Ectodermal cell (in vitro differentiated cells): ENCODE data around the gene RABGAP1L.

Experiments used
- H3K27ac ChIP-seq: 2 replicates; pipeline ENCODE4 v1.7.0; 2013; ENCODE audit warnings: mild to moderate bottlenecking, low read depth, low read length; ENCODE audit not compliant: insufficient read depth, poor library complexity, severe bottlenecking
- H3K27me3 ChIP-seq: 2 replicates; pipeline ENCODE4 v1.7.0; 2013; ENCODE audit warnings: mild to moderate bottlenecking, low read length; ENCODE audit not compliant: insufficient read depth, control insufficient read depth, poor library complexity, severe bottlenecking
- H3K36me3 ChIP-seq: one replicate; pipeline ENCODE4 v1.7.0; 2013; ENCODE audit warnings: low read length; ENCODE audit not compliant: control insufficient read depth, insufficient read depth
- H3K4me1 ChIP-seq: one replicate; pipeline ENCODE4 v1.7.0; 2013; ENCODE audit warnings: low read length; ENCODE audit not compliant: control insufficient read depth, insufficient read depth
- H3K4me3 ChIP-seq: 2 replicates; pipeline ENCODE4 v1.7.0; 2013; ENCODE audit warnings: low read depth, low read length, control low read depth; ENCODE audit not compliant: insufficient read depth
- H3K9me3 ChIP-seq: 2 replicates; pipeline ENCODE4 v1.7.0; 2013; ENCODE audit warnings: mild to moderate bottlenecking, low read length, moderate library complexity; ENCODE audit not compliant: control insufficient read depth
- WGBS, 2 experiments: methylation state at CpG; one replicate each; pipeline ENCODE4 v1.1.7; 2013; ENCODE audit warnings: missing lambda C conversion rate in 2 of 2; 5-methylcytosine and 5-hydroxymethylcytosine counted together

Gene RABGAP1L

DNA sequence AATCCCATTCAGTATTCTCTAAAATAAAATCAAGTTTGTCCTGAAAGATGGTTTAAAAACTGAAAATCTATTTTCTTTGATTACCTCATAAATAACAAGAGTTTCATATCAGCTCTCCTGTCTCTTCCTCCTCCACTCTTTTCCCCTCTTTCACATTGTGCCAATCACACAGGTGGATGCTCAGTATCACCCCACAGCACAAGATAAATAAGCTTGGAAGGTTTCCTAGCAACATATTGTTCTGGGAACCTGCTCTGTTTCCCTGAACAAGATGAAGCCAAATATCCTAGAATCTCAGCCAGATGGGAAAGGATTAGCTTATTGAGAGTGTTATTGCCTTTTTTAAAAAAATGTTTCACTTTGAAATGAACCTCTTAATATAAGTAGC lies 794.7 kb downstream of the RABGAP1L start:
- peaks cover 13% of the 10 kb centered on the region for H3K4me1 ChIP-seq
- no peak overlapping the region for H3K4me3 ChIP-seq
- no peaks in the 10 kb centered on the region for H3K9me3 ChIP-seq
- no peak overlapping the region for H3K27ac ChIP-seq
- H3K27me3 ChIP-seq, result no peaks in the 10 kb centered on the region
- no peaks in the 10 kb centered on the region for H3K36me3 ChIP-seq

- Histone ChIP-seq H3K9me3 (no peaks in the 10 kb centered on the region), H3K27me3 (no peaks in the 10 kb centered on the region)
- WGBS, 2 experiments, result 93 to 95% methylated on average over 2 to 3 of the region's 3 CpGs
Observed at GRCh38 chr1:174954671-174955669, 795.6 kb downstream of the RABGAP1L start.

GRCh38 chr1:174956086-174956485 lies 796.8 kb downstream of the RABGAP1L start:
- Histone ChIP-seq H3K9me3 (no peaks in the 10 kb centered on the region), H3K4me1 (peaks cover 13% of the 10 kb centered on the region), H3K27ac (no peak overlapping the region), H3K27me3 (no peaks in the 10 kb centered on the region), H3K4me3 (no peak overlapping the region), H3K36me3 (no peaks in the 10 kb centered on the region)
- 96 to 97% methylated on average over 2 to 3 of the region's 3 CpGs for WGBS, 2 experiments

More at GRCh38 chr1:174954671-174955669, 795.6 kb downstream of the RABGAP1L start:
- peak overlapping the region; percentile 8 for H3K27ac ChIP-seq
- H3K36me3 ChIP-seq, result no peaks in the 10 kb centered on the region
- H3K4me1 ChIP-seq, result peaks cover 13% of the 10 kb centered on the region
- H3K4me3 ChIP-seq, result no peak overlapping the region

DNA sequence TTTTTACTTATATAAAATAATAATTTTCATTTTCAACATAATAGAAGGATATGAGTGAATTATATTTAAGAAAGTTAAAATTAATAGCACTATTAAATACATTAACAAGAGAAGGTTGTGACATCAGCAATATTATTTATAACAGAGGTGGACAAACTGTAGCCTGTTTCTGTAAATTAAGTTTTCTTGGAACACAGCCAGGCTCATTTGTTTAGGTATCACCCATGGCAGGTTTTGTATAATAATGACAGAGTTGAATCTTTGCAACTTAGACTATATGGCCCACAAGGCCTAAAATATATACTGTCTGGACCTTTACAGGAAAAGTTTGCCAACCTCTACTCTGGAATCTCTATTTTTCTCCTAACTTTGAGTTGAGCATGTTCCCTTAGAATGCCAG lies 797.7 kb downstream of the RABGAP1L start:
- H3K9me3 ChIP-seq, result no peaks in the 10 kb centered on the region

DNA sequence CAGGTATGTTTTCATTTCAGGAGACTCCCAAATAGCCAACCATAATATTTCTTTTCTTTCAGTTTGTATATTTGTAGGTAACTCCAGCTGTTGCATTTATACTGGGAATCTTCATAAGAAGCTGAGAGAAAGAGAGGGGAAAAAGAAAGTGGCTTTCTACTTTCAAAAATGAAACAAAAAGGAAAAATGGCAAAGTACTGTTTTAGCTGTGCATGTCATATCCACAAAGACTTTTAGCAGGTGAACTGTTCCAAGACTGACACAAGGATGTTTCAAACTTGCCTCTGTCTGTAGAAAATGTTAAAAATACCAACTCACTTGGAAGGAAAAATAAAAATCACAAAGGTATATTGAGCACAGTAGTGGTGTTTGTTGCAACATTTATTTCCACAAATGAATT lies 798.5 kb downstream of the RABGAP1L start:
- Histone ChIP-seq H3K27ac (no peak overlapping the region), H3K9me3 (no peaks in the 10 kb centered on the region), H3K36me3 (no peaks in the 10 kb centered on the region), H3K27me3 (no peaks in the 10 kb centered on the region), H3K4me3 (no peak overlapping the region), H3K4me1 (peaks cover 13% of the 10 kb centered on the region)

More for the DNA sequence above, 797.7 kb downstream of the RABGAP1L start:
- Histone ChIP-seq H3K27me3 (no peaks in the 10 kb centered on the region), H3K4me1 (peaks cover 13% of the 10 kb centered on the region), H3K36me3 (no peaks in the 10 kb centered on the region), H3K27ac (no peak overlapping the region), H3K4me3 (no peak overlapping the region)

DNA sequence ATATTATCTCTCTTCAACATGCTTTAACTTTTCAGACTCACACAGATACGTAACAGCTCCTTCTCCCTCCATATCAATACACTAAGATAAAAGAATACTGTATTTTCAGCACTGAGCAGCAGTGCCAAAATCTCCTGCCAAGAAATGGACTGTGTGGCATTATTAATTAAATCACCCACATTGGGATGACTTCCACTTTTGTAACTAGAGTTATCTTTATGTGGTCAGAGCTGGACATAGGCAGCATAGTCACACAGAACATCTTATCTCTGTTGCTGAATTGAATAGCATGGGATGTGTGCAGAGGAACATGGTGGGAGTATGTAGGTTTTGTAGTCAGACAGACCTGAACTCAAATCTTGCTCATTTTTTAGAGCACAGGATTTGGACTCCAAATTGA lies 799.1 kb downstream of the RABGAP1L start:
- H3K9me3 ChIP-seq, result no peaks in the 10 kb centered on the region
- H3K4me1 ChIP-seq, result peaks cover 9% of the 10 kb centered on the region
- H3K27ac ChIP-seq, result no peak overlapping the region
- no peaks in the 10 kb centered on the region for H3K27me3 ChIP-seq
- 89 to 95% methylated on average over 1 of the region's 1 CpG for WGBS, 2 experiments
- no peak overlapping the region for H3K4me3 ChIP-seq
- H3K36me3 ChIP-seq, result no peaks in the 10 kb centered on the region

DNA sequence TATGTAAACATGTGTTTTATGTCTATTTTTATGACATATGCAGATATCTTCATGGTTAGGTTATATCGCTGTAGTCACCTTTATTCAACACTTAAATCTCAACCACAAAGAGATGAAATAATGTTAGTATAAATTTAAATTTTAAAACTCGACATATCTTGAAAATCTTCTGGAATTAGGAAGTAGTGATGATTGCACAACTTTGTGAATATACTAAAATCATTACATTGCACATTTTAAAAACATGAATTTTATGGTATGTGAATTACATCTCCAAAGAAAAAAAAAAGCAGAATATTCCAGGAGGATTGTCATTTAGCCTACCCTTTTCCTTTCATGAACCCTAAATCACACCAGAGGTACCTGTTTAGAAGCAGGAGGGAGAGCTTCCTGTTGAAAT lies 801.0 kb downstream of the RABGAP1L start:
- WGBS, 2 experiments, result 100% methylated on average over 1 of the region's 2 CpGs; no CpG with 5 or more reads in 1 of the 2 experiments
- no peak overlapping the region for H3K27ac ChIP-seq
- H3K36me3 ChIP-seq, result no peaks in the 10 kb centered on the region
- peaks cover 7% of the 10 kb centered on the region for H3K4me1 ChIP-seq
- H3K4me3 ChIP-seq, result no peak overlapping the region
- no peaks in the 10 kb centered on the region for H3K27me3 ChIP-seq
- no peaks in the 10 kb centered on the region for H3K9me3 ChIP-seq

DNA sequence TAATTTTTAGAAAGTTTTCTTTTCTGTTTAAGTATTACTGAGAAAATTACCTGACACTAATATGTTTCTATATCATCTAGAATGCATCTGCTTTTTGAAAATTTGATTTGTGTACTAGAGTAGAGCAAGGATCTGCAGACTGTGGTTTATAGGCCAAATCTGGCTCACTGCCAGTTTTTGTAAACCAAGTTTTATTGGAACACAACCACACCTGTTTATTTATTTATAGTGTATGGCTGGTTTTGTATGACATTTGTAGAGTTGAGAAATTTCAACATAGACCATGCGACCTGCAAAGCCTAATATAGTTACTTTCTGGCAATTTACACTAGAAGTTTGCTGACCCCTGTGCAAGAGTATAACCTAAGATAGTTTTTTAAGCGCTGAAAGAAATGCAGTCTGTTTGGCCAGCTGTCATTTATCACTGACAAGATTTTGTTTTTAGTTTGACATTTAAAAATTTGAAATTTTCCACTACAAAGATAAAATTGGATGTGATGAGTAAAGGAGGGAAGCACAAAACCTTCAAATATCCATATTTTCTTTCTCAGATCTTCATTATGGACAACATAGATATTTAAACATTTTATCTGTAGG lies 804.3 kb downstream of the RABGAP1L start:
- H3K4me3 ChIP-seq, result no peak overlapping the region
- H3K27ac ChIP-seq, result no peak overlapping the region
- 89 to 100% methylated on average over 2 of the region's 2 CpGs for WGBS, 2 experiments
- no peaks in the 10 kb centered on the region for H3K27me3 ChIP-seq
- H3K4me1 ChIP-seq, result peaks cover 12% of the 10 kb centered on the region
- H3K36me3 ChIP-seq, result no peaks in the 10 kb centered on the region
- H3K9me3 ChIP-seq, result no peaks in the 10 kb centered on the region

DNA sequence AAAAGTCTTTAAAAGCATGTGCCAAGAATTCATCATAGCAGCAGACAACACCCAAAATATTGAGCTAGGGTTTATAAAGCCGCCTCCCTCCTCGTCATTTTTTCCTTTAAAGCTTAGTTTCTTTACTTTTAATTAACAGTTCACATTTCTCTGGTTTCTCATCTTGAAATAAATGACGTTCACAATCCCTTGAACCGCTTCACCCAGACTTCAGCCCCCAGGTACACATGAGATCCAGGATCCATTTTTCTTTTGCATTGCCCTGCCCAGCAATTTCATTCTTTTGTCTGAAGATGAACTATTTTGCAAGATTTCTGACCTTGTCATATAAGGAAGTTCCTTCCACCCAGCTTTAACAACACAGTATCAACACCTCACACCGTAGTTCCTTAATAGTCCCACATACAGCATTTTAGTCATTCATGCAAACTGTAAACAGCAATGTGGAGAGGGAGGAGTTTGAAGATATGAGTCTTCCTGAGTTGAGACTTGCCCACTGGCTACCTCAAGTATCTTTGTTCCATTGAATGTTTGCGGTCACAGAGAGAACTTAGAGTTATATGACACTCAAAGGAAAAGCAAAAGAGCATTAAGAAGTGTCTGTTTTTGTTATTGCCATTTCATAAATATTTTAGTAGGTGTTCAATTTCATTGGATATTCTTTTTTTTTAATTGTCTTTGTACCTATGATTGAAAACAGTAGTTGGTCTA lies 805.1 kb downstream of the RABGAP1L start:
- WGBS, 2 experiments, result 75 to 76% methylated on average over 5 of the region's 6 CpGs
- Histone ChIP-seq H3K4me1 (peaks cover 12% of the 10 kb centered on the region), H3K27me3 (no peaks in the 10 kb centered on the region), H3K4me3 (no peak overlapping the region), H3K27ac (no peak overlapping the region), H3K9me3 (no peaks in the 10 kb centered on the region), H3K36me3 (no peaks in the 10 kb centered on the region)

GRCh38 chr1:174964972-174965361 lies 805.6 kb downstream of the RABGAP1L start:
- Histone ChIP-seq H3K27me3 (no peaks in the 10 kb centered on the region), H3K9me3 (no peaks in the 10 kb centered on the region), H3K4me3 (no peak overlapping the region), H3K4me1 (peaks cover 12% of the 10 kb centered on the region), H3K27ac (no peak overlapping the region), H3K36me3 (no peaks in the 10 kb centered on the region)
- WGBS, 2 experiments, result 95% methylated on average over 1 of the region's 1 CpG
